ENCODE data around the gene GRM3.

DNA sequence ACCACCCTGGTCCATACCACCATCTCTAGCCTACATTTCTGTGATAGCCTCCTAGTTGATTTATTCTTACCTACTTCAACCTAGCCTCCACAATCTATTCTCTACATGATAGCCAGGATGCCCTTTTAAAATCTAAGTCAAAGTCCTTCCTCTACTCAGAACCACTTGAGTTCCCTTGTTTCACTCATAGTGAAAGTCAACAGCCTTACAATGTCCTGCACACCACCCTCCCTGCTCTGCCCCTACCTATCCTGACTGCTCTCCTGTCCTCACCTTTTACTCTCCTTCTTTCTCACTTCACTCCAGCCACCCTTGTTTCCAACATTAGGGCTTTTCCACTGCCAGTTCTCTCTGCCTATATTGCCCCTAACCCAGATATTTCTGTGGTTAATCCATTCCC is 146.7 kb downstream of the GRM3 start:
- no peak for TF ChIP-seq GATA2 (IDR thresholded peaks at IDR 0.05; ENCODE audit: low read depth, low read length)
- TF ChIP-seq GATA3 (IDR thresholded peaks at IDR 0.05; ENCODE audit: low read depth, low read length): no peak
